Osteocyte (in vitro differentiated cells): ENCODE results near the gene ANK2. TPM values are rescaled to one million over a fixed set of nuclear protein-coding genes. Genes with fewer than 3 reads are reported as not detected.

Experiments
- DNase-seq: peaks from one replicate; pipeline ENCODE4 v3.0.0; 2021; ENCODE audit warnings: mixed read lengths; ENCODE audit not compliant: unreplicated experiment; ENCODE audit errors: extremely low spot score
- H3K27ac Mint-ChIP-seq: one replicate; pipeline ENCODE4 v1.8.0; 2021; ENCODE audit warnings: mild to moderate bottlenecking, mixed read lengths; ENCODE audit not compliant: unreplicated experiment
- H3K27me3 Mint-ChIP-seq: one replicate; pipeline ENCODE4 v1.8.0; 2021; ENCODE audit warnings: mixed read lengths; ENCODE audit not compliant: unreplicated experiment
- H3K36me3 Mint-ChIP-seq: one replicate; pipeline ENCODE4 v1.8.0; 2021; ENCODE audit warnings: mixed read lengths; ENCODE audit not compliant: unreplicated experiment
- H3K4me1 Mint-ChIP-seq: one replicate; pipeline ENCODE4 v1.8.0; 2021; ENCODE audit warnings: mixed read lengths; ENCODE audit not compliant: unreplicated experiment
- H3K4me3 Mint-ChIP-seq: one replicate; pipeline ENCODE4 v1.8.0; 2021; ENCODE audit warnings: mild to moderate bottlenecking, moderate library complexity, mixed read lengths; ENCODE audit not compliant: unreplicated experiment
- H3K9me3 Mint-ChIP-seq: one replicate; pipeline ENCODE4 v1.8.0; 2021; ENCODE audit warnings: mixed read lengths; ENCODE audit not compliant: unreplicated experiment
- total RNA-seq: library from RNA; stranded (reverse); gene quantifications from 2 replicates; pipeline ENCODE4 v1.2.1, GENCODE V29; 2021
- TF ChIP-seq, protein P1 (sequence below): fragments of 200-600 bp; sonication (generic); IDR thresholded peaks from 2 replicates; pipeline ENCODE4 v1.5.0; 2021; ENCODE audit warnings: antibody characterized with exemption, mild to moderate bottlenecking, moderate library complexity

The ANK2 gene
- total RNA-seq, 1 donor from 2014 or later, result 17.2 TPM

DNA sequence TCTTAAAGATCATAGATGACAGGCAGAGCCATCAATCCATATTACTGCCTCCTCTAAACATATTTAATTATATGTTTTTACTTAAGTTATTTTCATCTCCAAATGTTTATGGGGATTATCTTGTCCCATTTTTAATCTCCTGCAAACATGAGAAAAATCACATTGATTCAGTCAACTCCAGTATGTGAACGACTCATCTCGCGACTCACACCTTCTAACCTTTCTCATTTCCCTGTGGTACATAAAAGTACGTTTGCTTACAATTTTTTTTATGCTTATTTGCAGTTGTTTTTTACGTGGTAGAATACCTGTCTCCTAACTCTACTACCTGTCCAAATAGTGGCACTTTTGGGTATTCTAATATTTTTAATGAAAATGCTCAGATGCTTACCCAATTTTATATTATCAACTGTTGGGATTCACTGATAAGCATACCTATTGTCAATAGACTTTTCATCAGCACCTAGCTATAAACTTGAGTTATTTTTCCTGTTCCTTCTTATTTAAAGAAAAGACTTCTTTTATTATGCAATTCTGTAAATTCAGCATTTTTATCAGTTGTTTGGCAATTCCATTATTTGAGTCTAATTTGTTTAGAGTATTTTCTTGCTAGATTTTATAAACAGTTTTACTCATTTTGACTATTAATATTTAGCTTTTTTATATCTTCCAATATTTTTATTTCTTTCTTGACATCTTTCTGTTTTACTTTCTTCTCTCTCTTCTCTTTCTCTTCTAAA lies 276.6 kb downstream of the ANK2 start:
- no peak overlapping the region for H3K4me3 Mint-ChIP-seq
- H3K9me3 Mint-ChIP-seq, result no peaks in the 10 kb centered on the region
- TF ChIP-seq, protein P1, sequence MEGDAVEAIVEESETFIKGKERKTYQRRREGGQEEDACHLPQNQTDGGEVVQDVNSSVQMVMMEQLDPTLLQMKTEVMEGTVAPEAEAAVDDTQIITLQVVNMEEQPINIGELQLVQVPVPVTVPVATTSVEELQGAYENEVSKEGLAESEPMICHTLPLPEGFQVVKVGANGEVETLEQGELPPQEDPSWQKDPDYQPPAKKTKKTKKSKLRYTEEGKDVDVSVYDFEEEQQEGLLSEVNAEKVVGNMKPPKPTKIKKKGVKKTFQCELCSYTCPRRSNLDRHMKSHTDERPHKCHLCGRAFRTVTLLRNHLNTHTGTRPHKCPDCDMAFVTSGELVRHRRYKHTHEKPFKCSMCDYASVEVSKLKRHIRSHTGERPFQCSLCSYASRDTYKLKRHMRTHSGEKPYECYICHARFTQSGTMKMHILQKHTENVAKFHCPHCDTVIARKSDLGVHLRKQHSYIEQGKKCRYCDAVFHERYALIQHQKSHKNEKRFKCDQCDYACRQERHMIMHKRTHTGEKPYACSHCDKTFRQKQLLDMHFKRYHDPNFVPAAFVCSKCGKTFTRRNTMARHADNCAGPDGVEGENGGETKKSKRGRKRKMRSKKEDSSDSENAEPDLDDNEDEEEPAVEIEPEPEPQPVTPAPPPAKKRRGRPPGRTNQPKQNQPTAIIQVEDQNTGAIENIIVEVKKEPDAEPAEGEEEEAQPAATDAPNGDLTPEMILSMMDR, result no peak
- no peaks in the 10 kb centered on the region for H3K4me1 Mint-ChIP-seq
- H3K27me3 Mint-ChIP-seq, result peaks cover 2% of the 10 kb centered on the region
- no peak overlapping the region for H3K27ac Mint-ChIP-seq
- no peak for DNase-seq
- H3K36me3 Mint-ChIP-seq, result no peaks in the 10 kb centered on the region

DNA sequence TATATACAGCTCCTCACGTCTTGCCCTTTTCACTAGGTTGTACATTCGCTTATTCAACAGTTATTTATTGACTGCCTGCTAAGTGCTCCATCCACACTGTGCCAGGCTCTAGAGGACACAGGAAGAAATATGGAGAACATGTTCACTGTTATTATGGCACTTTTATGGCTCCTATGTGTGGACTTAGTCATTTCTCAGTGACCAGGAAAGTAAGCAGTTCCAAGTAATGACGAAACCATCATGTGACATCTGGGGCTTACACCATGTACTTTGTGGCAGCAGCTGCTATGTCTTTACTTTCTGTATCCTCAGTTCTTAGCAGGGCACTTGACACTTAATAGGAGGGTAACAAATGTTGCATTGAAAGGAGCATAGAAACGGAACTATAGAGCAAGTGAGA lies 278.0 kb downstream of the ANK2 start:
- no peaks in the 10 kb centered on the region for H3K4me1 Mint-ChIP-seq
- H3K36me3 Mint-ChIP-seq, result no peaks in the 10 kb centered on the region
- peaks cover 2% of the 10 kb centered on the region for H3K27me3 Mint-ChIP-seq
- TF ChIP-seq, protein P1, result no peak
- H3K27ac Mint-ChIP-seq, result no peak overlapping the region
- no peak overlapping the region for H3K4me3 Mint-ChIP-seq
- no peak for DNase-seq
- no peaks in the 10 kb centered on the region for H3K9me3 Mint-ChIP-seq

DNA sequence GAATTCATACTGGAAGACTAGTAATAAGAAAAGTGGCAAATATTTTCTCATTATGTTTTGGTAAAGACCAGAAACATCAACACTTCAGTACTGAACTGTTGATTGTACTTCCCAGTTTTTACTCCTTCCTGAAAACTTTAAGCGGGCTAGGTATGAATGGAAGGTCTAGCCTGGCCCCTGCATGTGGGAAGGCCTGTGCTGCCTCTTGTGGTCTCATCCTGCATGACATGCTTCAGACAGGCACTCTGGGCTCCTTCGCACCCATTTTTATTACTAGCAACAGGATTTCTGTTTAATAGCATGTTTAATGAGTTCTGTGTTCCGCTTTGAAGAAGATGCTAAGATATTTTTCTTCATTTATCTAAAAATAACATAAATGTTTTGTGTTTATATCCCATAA lies 279.1 kb downstream of the ANK2 start:
- Mint-ChIP-seq H3K4me3 (no peak overlapping the region), H3K9me3 (no peaks in the 10 kb centered on the region), H3K36me3 (no peaks in the 10 kb centered on the region), H3K27me3 (peaks cover 1% of the 10 kb centered on the region), H3K4me1 (no peaks in the 10 kb centered on the region), H3K27ac (no peak overlapping the region)
- DNase-seq, result no peak
- TF ChIP-seq, protein P1, result peak; percentile 41

DNA sequence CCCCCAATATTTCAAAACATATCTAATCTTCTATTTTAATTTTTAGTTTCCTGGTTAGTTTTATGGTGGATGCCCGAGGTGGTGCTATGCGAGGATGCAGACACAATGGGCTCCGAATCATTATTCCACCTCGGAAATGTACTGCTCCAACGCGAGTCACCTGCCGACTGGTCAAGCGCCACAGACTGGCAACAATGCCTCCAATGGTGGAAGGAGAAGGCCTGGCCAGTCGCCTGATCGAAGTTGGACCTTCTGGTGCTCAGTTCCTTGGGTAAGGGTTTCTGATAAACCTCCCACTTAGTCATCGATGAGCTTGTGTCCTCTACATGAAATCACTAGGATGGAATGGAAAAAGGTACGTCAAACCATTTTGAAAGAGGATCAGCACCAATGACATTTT lies 280.7 kb downstream of the ANK2 start:
- no peak overlapping the region for H3K4me3 Mint-ChIP-seq
- H3K4me1 Mint-ChIP-seq, result no peaks in the 10 kb centered on the region
- H3K27me3 Mint-ChIP-seq, result no peaks in the 10 kb centered on the region
- no peak overlapping the region for H3K27ac Mint-ChIP-seq
- H3K36me3 Mint-ChIP-seq, result no peaks in the 10 kb centered on the region
- no peak for DNase-seq
- H3K9me3 Mint-ChIP-seq, result no peaks in the 10 kb centered on the region
- TF ChIP-seq, protein P1, result no peak

DNA sequence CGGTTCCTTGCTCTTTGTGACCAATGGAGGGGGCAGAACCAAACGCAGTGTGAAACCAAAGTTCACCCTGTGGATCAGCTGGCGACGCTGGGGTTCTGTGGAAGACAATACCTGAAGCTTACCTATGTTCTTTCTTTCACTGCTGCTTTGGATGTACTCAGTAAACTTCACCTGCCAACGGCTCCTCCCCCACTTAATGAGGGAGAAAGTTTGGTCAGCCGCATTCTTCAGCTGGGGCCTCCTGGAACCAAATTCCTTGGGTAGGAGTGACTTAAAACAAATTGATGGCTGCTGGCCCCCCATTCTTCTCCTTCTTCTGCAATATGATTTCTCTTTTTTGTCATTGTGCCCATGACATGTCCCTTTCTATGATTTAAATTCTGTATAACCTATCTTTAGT lies 282.4 kb downstream of the ANK2 start:
- no peak for DNase-seq
- Mint-ChIP-seq H3K9me3 (no peaks in the 10 kb centered on the region), H3K4me3 (no peak overlapping the region), H3K4me1 (no peaks in the 10 kb centered on the region), H3K27me3 (no peaks in the 10 kb centered on the region), H3K27ac (no peak overlapping the region), H3K36me3 (peaks cover 2% of the 10 kb centered on the region)
- TF ChIP-seq, protein P1, result no peak
